HL-60 (cell line): ENCODE measurements around the gene XRCC3.

ENCODE experiments used
- DNase-seq, 2 experiments: peaks; one replicate each; pipeline ENCODE4 v3.0.0-alpha.2; 2010 to 2020; ENCODE audit warnings: low read depth in 1 of 2, low spot score in 1 of 2
- H3K27ac ChIP-seq: fragments of 250-450 bp; sonication (Bioruptor Pico); replicated peaks from 2 replicates; pipeline ENCODE4 v1.5.1; 2020; ENCODE audit warnings: mild to moderate bottlenecking, moderate library complexity
- H3K27me3 ChIP-seq: fragments of 250-450 bp; sonication (Bioruptor Pico); 2 replicates; pipeline ENCODE4 v1.5.1; 2021; ENCODE audit warnings: mild to moderate bottlenecking, moderate library complexity; ENCODE audit not compliant: insufficient read depth, poor library complexity, severe bottlenecking
- H3K4me3 ChIP-seq: replicated peaks from 2 replicates; pipeline ENCODE4 v1.5.1; 2011; ENCODE audit warnings: mild to moderate bottlenecking, control low read depth, low read length; ENCODE audit not compliant: insufficient read depth
- CTCF ChIP-seq: IDR thresholded peaks from one replicate; pipeline ENCODE4 v1.5.1; 2011; ENCODE audit warnings: low read length, control low read depth, inconsistent platforms; ENCODE audit not compliant: insufficient read depth
- GABPA ChIP-seq: IDR thresholded peaks from 2 replicates; pipeline ENCODE4 v1.6.1; 2012; ENCODE audit warnings: low read depth
- POLR2AphosphoS5 ChIP-seq: IDR thresholded peaks from 2 replicates; pipeline ENCODE4 v1.6.1; 2012; ENCODE audit warnings: low read depth
- REST ChIP-seq: IDR thresholded peaks from 2 replicates; pipeline ENCODE4 v1.6.1; 2012; ENCODE audit warnings: low read depth; ENCODE audit not compliant: insufficient replicate concordance
- SPI1 ChIP-seq: IDR thresholded peaks from 2 replicates; pipeline ENCODE4 v1.6.1; 2012; ENCODE audit warnings: low read depth, mild to moderate bottlenecking, borderline replicate concordance

Gene XRCC3

DNA sequence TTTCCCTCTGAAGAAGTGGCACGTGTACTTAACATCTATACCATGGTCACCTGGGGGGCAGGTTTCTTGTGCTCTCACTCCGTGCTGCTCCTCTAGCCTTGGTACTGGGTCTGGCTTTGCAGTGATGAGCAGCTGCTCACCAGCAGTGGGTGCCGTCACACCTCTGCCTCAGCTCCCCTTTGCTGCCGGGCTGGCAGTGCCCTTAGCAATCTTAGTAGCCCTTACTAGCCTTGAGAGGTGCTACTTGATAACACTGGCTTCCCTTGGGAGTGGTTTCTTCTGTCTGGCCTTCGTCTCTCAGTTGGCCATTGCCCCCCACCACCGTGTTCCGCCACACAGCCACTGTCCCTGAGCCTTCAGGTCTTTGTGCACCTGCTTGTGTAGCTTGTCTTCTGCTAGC, 63.7 kb downstream of the XRCC3 start:
- no peak overlapping the region for H3K4me3 ChIP-seq
- no peak for DNase-seq
- H3K27me3 ChIP-seq: no peaks in the 10 kb centered on the region
- TF ChIP-seq SPI1: no peak
- TF ChIP-seq REST: no peak
- no peak for TF ChIP-seq POLR2AphosphoS5
- TF ChIP-seq CTCF: no peak
- TF ChIP-seq GABPA: no peak
- no peak overlapping the region for H3K27ac ChIP-seq

DNA sequence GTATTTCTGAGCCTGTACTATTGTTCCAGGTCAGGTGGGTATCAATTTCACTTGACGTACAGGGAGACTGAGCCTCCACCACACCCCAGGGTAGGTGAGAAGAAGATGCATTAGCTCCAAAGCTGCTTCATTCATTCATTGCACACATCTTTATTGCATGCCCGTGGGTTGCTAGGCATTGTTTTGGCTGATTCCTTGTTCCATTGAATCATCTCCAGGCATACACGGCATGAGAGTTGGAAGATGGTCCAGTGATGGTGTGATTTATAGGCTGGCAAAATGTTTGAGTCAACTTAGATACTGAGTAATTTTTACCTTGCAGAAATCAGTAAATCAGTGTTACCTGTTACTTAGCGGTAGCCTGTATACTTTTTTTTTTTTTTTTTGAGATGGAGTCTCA, 65.0 kb downstream of the XRCC3 start:
- Histone ChIP-seq H3K27me3 (no peaks in the 10 kb centered on the region), H3K27ac (no peak overlapping the region), H3K4me3 (no peak overlapping the region)
- no peak for DNase-seq
- no peak for TF ChIP-seq GABPA
- TF ChIP-seq SPI1: no peak
- TF ChIP-seq CTCF: no peak
- no peak for TF ChIP-seq POLR2AphosphoS5
- TF ChIP-seq REST: no peak

GRCh38 chr14:103649001-103649400, 66.2 kb downstream of the XRCC3 start:
- no peak for DNase-seq
- TF ChIP-seq POLR2AphosphoS5: no peak
- TF ChIP-seq CTCF: no peak
- TF ChIP-seq GABPA: no peak
- TF ChIP-seq REST: no peak
- no peak for TF ChIP-seq SPI1
- H3K27ac ChIP-seq: no peak overlapping the region
- H3K4me3 ChIP-seq: no peak overlapping the region
- H3K27me3 ChIP-seq: no peaks in the 10 kb centered on the region
